Stimulated activated CD4-positive, alpha-beta T cell treated with anti-CD3 and anti-CD28 coated beads, Interleukin-4, amount 100 ng/mL, for 1 hour (primary cell): ENCODE measurements around the gene SPTBN1.

Source experiments
- DNase-seq: peaks from one replicate; pipeline ENCODE4 v3.0.0-alpha.2; 2020

Gene SPTBN1

DNA sequence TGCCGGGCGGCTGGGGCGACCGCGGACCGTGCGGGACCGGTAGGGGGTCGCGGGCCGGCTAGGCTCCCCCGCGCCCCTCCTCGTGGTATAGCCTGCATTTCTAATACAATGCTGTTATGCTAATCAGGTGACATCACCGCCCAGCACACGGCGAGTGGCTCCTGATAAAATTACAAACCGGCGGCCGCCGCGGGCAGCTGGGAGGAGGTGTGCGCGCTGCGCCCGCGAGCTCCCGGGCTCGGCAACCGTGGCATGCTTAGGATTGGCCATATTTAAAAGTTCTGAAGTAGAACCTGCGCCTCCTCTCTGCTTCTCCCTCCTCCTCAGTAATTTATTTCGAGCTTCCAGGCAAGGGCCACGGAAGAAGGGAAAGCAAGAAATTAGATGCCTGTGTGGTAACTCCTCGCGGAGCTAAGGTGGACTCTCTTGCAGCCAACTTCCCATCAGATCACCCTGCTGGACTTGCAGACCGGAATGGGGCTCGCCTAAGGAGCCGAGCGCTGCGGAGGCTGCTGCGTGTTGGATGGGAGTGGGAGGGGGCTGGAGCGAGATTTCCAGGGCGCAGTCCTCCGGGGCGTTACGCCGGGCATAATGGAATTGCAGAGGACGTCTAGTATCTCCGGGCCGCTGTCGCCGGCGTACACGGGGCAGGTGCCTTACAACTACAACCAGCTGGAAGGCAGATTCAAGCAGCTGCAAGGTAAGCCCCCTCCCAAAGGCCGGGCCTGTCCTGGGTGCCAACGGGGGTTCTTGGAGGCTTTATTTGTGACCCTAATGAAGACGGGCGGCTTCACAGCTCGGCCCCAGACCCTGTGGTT is 102.3 kb downstream of the SPTBN1 start:
- peak; percentile 75 for DNase-seq

DNA sequence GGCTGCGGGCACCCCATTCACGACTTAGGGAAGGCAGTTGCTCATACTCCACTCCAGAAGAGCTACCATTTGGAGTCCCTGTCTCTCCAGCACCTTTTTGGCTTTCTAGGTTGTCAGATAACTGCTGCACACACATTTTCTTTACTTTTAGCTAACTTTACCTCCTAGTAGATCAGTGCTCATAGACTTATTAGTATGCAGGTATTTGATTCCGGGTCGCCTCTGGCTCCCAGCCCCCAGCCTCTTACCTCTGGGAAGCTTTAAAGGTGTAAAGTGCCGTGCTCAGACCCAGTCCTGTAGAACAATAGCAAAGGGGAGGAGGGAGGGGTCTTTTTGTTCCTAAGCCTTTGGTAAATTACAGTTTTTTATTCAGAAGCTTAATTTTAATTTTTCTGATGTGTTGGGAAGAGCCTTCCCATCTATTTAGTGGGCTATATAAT is 102.9 kb downstream of the SPTBN1 start:
- DNase-seq = no peak

DNA sequence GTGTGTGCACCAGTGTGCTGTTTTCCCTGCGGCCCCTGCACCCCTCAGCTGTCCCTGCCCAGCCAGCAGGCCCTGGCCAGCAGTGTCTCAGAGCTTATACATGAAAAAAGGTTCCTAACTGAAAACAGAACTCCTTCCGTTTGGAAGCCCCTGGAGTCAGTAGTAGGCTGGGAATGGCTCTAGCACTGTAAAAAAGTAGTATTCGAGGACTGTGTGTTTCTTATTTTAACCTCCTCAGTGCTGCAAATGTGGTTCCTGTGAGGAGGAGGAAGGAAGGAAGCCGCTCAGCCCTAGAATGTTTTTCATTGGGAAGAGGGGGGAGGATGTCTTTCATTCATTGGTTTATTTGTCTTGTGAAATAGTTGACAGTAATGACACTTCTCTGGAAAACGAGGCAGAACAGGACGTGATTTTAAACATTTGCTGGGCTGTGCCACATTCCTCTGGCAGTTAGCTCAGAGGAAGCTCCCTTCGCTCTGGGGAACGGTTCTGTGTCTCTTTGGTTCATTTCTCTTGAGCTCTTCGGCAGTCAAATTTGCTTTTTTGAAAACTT is 103.5 kb downstream of the SPTBN1 start:
- no peak for DNase-seq

DNA sequence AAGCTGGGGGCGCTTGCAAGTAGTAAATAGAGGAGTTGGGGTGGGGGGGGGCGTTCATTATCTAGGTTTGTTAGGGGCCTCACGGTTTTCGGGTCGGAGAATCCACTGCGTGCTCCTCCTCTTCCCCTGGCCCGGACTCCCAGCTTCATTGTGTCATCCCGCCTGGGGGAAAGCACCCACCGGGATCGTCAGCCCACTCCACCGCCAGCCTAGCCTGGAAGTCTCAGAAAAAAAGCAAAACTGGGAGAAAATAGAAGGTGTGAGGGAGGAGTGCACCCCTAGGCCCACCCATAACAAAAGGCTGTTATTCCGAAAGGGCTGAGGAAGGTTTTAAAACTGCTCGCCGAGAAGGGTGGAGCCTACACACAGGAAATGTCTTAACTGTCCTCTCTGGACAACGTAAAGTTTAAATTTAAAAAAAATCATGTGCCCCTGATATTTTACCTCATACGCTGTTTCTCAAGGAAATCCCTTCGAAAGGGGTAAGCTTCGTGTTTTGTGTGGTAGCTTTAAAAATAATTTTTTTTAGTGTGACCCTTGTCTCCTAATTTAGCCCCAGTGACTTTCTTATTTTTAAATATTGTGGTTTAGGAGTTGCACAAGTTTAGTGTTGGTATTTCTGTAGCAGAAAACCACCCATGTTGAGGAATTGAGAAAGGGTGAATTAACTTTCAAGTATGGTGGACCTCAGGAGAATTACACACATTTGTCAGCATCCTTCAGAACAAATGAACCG is 104.2 kb downstream of the SPTBN1 start:
- DNase-seq = no peak

DNA sequence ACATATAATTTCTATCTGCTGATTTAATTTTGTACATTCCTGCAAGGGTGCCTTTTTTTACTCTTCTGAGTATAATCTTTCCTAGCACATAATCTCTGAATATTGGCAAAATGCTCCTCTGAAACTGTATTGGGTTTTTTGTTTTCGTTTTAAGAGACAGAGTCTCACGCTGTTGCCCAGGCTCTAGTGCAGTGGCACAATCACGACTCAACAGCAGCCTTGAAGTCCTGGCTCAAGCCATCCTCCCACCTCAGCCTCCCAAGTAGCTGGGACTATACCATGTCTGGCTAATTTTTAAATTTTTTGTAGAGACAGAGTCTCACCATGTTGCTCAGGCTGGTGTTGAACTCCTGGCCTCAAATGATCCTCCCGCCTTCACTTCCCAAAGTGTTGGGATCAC is 104.9 kb downstream of the SPTBN1 start:
- DNase-seq = no peak

DNA sequence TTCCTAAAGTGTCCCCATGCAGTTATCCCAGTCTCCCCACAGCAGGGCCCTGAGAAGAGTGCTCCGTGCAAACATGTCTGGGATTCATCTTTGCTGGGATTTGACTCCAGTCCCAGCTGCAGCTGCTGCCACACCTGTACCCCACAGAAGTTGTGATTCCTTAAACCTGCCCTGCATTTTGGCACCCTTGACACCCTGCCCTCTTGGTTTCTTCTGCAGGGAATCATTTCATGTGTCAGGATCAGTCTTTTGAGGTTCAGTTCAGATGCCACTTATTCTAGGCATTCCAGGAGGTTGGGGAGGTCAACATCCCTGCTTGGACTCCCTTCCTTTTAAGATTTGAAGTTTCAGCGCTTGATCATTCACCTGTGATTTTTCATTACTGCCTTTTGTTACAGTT is 108.3 kb downstream of the SPTBN1 start:
- no peak for DNase-seq

DNA sequence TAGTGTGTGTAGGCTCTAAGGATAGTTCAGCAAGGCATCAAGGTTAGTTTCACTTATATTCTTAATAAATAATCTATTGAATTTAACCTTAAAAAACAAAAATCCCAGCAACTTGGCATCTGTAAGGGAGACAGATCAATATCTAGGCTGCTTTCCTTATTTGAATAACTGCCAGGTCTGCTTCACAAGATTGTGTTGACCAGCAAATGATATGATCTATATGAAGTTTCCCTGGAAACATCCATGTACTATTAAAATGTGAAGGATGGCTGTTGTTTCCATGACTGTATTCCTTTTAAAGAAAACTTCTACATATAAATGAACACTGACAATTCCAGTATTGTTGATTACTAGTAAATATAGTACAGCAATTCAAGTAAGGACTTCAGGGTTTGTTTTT is 109.4 kb downstream of the SPTBN1 start:
- DNase-seq = no peak

DNA sequence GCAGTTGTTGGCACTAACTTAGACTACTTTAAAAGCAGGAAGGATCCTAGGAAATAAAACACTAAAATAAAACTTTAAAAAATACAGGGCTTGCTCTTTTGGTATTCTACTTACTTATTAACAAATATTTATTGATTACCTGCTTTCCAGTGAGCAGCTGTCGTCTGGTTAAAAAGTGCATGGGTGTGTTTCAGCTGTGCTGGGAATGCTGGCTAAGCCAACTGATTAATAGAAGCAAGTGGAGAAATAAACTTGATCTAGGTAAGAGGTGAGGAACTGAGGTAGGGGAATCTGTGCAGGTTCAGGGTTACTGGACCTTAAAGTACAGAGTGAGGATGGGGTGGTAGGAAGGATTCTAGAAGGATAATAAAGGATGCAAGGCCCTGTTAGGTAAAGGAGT is 110.8 kb downstream of the SPTBN1 start:
- no peak for DNase-seq

DNA sequence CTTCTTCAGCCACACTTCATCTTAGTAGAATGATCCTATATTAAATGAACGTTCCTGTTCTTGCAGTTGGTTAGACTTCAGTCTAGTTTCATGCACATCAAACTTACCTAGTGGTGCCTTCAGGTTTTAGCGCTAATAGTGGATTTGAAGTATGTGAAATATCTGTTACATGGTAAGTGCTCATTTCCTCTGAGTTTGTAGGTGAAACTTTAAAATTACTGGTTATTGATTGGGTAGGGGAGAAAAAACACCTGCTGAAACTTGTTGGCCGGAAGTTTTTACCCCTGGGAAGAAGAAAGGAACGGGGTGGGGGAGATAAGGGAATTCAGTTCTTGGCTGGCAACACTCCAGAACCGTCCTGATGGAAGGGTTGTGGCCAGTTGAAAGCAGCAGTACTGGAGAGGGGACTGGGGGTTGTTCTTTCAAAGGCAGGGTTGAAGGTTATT is 112.8 kb downstream of the SPTBN1 start:
- no peak for DNase-seq

DNA sequence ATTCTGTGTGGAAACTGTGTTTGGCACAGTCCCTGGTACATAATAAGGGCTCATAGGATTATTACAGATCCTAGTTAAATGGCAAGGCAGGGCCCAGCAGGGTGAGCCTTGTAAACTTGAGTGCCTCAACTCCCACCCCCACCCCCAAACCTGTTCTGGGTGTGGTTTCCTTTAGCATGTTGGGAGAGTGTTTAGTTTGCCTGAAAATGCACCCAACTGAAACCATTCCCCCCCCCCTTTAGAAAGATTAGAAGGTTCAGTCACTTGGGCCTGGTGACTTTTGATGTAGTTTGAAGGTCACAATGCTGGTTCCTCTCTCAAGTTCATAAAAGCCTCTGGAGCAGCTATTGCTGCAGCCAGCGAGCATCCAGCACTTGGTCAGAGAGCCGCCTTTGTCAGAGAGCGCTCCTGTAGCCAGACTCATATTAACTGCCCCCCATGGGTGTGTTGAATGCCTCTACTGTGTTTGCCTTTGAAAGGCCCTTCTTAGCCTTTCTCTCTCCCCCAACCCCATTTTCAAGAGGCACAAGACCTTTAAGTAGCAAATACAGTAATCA is 113.7 kb downstream of the SPTBN1 start:
- no peak for DNase-seq

DNA sequence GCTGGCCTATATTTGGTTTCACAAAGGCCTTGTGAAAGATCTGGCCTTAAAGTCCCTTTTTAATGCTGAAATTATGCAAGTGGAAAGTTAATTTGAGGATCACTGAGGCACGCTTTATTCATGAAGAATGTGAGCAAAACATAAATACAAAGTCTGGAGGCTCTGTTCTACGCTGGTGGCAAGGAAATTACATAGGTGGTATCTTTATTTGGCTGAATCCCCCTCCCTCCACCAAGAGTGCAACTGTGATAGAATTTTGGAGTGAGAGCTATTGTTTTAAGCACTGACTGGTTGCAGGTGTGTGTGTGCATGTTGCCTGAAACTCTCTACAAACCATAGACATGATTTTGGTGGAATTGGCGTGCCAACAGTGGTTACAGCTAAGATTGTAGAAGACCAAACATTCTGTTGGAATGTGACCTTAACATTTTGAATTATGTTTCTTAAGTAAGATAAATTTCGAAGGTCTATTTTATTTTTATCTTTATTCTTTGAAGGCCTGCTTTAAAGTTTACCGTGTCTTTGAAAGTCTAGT is 114.3 kb downstream of the SPTBN1 start:
- no peak for DNase-seq

DNA sequence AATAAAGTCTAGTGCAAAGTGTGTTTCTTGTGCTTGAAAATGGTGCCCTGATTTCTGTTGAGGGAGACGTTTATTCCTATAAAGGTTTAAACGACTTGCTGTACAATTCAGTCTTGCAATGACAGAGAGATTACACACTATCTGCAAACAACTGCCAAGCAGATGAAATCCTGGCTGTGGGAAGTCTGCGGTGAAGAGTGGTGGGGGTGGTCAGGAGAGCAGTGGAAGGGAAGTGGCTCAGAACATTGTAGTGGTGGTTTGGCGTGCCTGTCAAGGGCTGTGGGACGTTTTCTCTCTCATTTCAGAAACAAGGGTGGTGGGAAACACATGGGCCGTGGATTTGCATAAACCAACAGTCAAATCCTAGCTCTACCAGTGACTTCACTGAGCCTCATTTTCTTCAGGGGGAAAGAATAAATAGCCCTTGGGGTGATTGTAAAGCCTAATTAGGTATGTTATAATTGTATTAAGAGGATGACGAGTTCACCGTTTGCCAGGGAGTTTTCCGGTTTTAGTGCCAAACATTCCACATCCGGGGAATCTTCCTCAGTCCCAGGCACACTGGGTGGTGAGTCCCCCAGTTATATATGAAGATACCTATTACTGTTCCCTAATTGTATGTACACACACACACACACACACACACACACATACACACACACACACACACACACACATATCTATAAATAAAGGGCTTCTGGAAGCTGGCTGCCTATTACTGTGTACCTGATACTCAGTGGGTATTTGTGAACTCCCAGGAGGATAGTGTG is 115.0 kb downstream of the SPTBN1 start:
- peak; percentile 52 for DNase-seq

DNA sequence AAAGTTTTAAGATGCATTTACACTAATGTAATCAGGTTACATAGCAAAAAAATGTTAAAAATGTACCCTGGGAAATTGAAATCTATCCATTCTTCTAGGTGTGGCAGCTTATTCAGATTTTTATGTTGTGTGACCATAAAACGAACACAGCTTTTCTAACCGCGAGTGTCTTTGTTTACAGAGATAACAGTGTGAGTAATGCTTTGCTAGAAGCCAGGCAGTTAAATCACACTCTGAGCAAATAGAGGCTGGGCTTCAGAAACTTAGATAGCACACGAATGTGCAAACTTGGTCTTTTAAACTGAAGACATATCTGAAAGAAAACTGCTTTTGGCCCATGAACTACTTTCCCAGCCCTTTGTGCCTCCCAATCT is 116.1 kb downstream of the SPTBN1 start:
- no peak for DNase-seq

DNA sequence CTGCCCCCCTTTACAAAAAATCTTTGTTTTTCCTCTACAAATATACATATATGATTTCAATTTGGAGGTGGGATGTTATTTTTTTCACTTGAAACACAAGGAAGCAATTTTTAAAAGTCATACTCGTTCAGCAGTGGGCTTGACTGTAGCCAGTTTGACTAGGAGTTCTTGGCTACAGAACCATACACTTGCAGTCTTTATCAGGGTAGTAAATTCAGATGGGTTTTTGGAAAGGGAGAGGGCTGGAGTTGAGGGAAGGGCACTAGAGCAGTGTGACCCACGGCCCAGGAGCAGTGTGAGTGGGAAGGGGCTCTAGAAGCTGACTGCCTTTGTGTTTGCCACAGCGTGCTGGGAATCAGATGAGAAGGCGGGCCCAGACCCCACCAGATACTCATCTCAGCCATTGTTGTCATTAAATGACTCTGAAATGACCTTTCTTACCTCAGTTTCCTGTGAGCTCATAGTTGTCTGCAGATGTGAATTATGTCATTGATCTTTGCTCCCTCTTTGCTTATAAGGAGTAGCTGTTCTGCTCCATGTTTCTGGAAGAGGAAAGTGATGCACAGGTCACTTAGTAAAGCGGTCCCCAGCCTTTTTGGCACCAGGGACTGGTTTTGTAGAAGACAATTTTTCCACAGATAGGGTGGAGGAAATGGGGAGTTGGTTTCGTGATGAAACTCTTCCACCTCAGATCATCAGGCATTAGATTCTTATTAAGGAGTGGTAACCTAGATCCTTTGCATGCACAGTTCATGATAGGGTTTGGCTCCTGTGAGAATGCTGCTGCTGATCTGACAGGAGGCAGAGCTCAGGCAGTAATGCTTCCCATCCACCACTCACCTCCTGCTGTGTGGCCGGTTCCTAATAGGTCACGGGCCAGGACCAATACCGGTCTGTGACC is 116.8 kb downstream of the SPTBN1 start:
- peak; percentile 36 for DNase-seq

DNA sequence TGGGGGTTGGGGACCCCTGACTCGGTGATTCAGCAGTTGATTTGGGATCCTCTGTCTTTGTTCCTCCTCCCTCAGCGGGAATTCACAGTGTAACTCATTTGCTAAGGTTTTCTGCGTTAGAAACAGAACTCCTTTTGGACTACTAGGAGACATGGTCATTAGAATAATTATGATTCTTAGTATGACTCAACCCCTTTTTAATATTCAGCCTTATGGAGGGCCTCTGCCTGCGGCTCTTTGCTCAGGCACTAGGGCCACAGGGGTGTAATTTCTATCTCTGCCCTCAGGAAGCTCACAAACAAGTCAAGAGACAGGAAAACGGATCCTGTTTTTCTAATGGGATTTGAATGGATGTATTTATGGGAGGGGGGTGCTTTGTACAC is 117.4 kb downstream of the SPTBN1 start:
- DNase-seq = no peak

DNA sequence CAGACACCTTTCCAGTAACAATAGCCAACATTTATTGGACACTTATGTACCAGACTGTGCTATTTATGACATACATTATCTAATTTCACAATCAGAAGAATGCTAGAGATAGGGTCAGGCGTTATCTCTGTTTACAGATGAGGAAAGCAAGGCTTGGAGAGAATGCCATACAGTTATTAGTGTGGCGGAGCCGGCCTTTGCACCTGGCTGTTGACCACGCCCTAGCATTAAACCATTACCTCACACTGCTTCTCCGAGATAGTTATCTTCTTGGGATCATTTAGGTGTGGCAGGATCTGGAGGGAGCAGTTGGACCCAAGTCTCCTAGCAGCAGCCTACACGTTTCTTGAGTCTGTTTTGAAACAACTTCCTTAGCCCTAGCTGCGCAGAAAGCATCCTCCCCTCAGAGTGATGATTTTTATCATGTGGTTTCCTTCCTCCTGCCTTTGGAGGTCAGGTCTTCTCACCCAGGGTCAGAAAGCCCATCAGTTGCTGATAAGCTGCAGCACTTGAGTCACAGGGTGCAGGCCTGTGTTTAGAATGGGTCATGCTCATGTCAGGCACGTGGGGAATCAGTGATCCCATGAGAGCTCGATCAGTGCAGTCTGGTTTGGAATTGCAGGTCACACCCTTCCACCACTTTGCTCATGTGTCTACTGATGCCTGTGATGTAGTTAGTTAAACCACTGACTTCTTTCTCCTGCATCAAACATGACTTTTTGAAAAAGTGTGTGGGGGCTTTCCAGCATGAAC is 118.2 kb downstream of the SPTBN1 start:
- DNase-seq = peak; percentile 41

DNA sequence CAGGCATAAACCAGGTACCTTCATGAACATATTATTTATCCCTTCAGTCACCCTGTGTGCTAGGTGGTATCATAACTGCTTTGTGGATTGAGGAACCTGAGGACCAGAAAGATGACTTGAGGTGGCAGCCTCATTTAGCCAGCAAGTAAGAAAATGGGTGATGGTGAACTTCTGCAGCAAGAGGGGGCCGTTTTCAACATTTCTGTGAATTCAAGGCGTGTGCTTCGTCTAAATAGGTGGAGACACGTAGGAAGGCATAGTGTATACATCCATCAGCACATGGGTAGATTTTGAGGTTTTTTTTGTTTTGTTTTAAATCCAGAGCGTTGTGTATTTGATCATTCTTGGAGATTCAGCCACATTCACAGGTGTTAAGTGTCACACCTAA is 118.7 kb downstream of the SPTBN1 start:
- no peak for DNase-seq

DNA sequence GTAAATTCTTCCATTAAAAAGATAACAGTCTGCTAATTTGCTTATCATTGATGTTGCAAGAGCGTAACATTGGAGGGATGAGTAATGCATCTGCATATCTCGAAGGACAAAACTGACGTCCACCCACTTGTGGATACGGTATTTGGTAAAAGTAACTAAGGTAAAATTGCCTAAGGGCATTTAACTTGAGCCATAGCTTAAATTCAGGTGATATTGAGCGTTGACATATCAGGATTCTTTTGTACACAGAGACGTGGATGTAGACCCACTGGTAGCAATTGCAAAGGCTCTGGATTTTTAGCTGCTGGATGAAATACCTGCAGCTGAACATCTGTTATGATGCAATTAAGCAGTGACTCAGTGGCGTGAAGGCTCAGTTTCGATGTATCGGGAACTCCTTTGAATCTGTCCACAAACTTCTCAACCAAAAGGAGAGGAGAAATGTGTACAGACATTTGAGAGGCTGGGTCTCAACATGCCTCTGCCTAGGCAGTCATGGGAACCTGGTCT is 119.3 kb downstream of the SPTBN1 start:
- DNase-seq = peak; percentile 25

DNA sequence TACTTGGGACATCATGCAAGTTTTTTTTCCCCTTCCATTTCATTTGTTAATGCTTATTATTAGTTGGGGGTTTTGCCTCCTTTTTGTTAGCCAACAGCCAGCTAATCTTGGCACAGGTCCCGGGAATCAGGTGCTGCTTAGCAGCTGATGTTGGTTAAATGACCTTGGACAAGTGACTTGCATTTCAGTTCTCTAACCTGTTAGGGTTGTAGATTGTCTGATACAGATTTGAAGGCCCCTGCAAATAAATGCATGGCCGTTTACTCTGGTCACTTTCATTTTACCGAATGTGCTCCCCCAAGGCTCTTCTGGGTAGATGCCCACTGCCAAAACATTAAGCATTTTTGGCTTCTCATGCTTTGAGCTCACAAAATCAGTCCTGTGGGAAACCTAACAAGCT is 120.9 kb downstream of the SPTBN1 start:
- no peak for DNase-seq

DNA sequence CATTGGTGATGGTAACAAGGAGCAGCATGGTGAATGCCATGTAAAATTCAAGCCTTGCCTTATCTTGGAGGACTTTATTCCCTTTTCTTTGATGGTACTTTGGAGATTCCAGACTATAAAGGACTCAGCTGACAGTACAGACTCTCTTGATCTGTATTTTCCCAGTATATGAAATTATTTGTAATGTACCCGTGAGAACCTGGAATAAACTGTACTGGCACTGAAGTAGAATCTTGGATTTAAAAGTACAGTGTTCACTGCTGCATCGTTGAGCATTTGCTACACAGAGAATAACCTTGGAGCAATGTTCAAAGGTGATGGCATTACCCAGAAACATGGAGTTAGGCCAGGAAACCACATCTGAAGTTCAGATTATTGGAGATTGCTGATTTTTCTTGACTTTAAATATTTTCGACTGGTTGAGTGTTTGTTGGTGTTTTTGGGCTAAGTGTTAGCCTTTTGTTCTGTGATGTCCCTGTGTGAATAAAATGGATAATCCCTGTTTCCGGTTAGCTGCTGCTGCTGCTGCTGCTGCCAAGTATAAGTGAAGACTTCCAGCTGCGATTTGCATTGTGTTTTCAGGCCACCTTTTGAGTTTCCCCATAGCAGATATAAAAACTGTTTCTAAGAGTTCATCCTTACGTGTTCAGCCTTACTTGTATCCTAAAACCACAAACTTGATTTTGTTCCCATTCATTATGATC is 122.0 kb downstream of the SPTBN1 start:
- no peak for DNase-seq
